GM19324 (cell line): Measurements from ENCODE around the gene MSL3B.

ENCODE experiments used
- ATAC-seq: cut with Tn5 transposase; IDR thresholded peaks from one replicate; pipeline ENCODE4 v1.9.1; 2021; ENCODE audit warnings: mild to moderate bottlenecking, moderate library complexity; ENCODE audit not compliant: unreplicated experiment, low FRiP score

The MSL3B gene

DNA sequence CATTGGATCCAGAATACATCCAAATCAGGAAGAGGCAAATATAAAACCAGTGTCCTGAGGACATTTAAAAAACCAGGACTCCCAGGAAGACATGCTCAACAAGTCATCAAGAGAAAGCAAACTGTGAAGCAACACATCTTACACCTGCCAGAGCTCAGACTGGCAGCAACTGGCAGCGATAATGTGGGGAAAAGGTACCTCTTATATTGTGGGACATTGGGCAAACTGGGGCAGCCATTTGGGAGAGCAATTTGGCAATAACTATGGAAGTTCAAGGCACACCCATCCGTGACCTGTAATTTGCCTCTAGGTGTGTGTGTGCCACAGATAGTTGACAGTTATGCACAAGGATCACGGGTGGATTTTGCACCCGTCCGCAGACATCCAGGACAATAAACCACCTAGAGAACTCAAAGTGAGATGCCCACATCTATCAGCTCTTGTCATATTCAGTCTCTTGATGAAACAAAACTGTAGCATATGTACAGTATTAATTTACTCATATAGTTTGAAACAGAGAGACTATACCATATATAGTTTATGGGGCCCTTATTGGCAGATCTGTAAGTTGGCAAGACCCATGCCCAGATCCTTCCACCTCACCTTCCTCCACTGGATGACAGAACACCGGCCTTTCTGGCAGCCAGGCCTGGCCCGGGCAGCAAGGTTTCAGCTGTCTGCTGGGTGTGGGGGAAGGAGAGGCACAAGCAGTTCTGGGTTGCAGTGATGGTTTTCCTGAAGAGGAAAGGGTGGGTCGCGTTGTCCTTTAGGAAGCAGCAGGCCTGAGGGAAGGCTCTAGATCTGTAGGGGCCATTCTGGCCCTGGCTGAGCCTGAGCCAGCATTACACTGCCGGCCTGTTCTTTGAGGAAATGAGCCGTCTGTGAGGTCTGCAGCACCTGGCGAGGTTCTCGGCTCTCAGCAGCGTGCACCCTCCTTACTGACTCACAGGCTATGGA is 32.7 kb downstream of the MSL3B start:
- no peak for ATAC-seq

- no peak for ATAC-seq
These were observed 34.8 kb downstream of the MSL3B start for GRCh38 chr2:233833345-233833744.

GRCh38 chr2:233832869-233833311 is 35.3 kb downstream of the MSL3B start:
- ATAC-seq, result no peak

GRCh38 chr2:233832414-233832813 is 35.8 kb downstream of the MSL3B start:
- ATAC-seq, result no peak

DNA sequence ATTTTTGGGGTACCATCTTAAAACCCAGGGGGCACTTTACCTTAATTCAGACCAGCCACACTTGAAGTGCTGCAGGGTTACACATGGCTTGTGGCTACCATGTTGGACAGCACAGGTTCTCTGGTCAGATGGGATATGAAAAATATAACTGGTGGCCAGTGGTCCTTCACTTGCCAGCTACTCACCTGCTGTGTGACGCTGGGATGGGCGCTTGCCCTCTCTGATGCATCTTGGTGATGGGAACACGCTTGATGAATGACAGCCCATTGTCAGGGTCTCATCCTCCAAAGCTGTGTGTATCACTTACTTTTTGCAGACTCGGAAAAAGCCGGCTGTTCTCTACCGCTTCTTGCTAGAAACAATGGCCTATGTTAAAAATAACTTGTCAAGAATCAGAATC is 36.3 kb downstream of the MSL3B start:
- no peak for ATAC-seq

GRCh38 chr2:233831011-233831721 is 37.0 kb downstream of the MSL3B start:
- ATAC-seq, result no peak

GRCh38 chr2:233830111-233830802 is 37.9 kb downstream of the MSL3B start:
- ATAC-seq, result no peak

DNA sequence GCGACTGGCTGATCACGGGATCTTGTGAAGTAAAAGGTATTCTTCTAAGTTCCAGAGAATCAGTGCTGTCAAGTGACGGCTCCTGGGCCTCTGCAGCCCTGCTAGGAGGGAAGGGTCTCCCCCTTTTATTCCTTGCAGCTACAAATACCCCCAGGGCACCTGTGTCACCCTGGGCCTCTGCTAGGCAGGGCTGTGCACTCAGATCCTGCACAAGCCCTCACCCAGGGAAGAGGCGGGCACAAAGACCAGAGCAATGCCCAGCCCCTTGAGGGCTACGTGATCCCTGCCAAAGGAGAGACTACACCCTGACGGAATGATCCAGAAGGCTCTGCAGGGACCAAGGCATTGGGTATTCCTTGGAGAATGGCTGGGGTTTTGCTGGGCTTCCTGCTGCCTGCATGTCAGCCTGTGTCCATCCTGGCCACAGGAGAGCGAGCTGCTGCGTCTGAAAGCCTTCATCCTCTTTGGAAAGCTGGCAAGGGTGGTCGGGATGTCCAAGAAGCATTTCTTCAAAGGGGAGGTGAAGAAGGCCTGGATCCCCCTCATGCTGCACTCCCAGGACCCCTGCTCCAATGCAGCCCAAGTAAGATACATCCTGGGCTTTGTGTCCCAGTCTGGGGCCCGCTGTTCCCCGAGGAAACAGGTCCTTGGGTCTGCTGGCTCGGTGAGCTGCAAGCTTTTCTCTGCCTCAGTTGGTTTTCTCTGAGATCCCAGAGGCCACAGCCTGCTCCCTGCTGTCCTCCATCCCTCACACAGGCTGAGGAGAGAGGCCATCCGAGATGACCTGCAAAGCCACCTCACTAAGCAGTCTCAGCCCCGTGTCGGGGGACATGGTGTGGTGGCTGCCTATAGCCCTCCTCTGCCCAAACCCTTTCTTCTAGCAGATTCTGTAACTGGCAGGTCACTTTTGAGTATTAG is 38.7 kb downstream of the MSL3B start:
- ATAC-seq, result no peak

GRCh38 chr2:233828546-233829192 is 39.5 kb downstream of the MSL3B start:
- no peak for ATAC-seq

GRCh38 chr2:233824373-233824772 is 43.8 kb downstream of the MSL3B start:
- ATAC-seq, result no peak

DNA sequence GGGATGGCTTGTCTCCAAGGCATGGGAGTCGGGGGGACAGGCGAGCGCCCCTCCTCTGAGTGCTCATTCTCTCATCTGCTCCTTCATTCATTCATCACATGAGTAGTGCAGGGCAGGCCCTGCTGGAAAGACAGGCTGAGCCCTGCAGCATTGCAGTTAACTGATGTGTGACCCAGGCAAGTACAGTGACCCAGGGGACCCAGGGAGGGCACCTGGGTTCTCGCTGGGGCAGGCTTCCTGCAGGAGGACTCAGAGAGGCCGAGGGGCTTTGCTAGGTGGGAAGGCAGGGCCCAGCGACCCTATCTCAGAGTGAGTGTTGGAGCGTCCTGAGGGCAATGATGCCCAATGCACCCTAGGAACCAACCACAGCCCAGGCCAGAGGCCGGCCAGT is 44.5 kb downstream of the MSL3B start:
- no peak for ATAC-seq

GRCh38 chr2:233822781-233823730 is 45.1 kb downstream of the MSL3B start:
- no peak for ATAC-seq

GRCh38 chr2:233822101-233822771 is 46.0 kb downstream of the MSL3B start:
- ATAC-seq, result no peak

- ATAC-seq, result no peak
These were observed 46.5 kb downstream of the MSL3B start for GRCh38 chr2:233821709-233822100.

- ATAC-seq, result no peak
These were observed 47.0 kb downstream of the MSL3B start for GRCh38 chr2:233821196-233821595.

GRCh38 chr2:233820774-233821105 is 47.4 kb downstream of the MSL3B start:
- ATAC-seq, result no peak

DNA sequence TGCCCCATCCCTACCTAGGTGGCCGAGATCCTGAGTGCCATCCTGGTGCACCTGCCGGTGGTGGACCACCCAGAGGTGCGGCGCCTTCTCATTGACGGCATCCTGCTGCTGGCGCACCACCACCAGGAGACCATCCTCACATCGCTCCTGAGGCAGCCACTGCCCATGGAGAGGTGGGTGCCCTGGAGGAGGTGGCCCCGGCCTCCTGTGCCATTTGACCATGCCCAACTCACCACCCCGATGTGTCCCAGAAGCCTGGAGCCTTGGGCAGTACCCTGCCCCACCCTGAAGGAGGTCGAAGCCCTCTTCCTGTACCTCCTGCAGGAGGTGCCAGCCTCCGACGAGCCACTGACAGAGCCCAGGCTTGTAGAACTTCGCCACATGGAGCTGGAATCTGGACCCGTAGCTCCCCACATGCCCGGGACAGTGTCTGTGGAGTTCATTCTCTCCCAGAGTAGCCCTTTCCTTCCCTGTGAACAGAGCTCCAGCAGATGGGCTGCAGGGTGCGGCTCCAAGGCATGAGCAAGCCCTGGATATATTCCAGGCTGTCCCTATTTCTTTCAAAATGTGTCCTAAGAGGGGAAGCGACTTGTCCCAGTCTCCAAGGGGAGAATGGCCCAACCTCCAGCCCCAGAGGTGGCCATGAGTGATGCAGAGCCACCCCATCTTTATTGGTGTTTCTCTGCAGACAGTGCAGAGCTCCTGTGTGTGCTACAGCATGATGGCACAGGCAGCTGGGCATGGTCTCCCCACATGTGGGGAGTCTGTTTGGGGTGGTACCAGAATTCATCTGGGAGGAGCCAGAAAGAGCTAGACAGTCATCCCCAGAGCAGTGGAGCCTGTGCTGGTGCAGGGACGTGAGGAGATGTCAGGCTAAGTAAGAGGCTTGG is 48.1 kb downstream of the MSL3B start:
- no peak for ATAC-seq
